ENCODE measurements around the gene EPC2. TPM values are rescaled to one million over a fixed set of nuclear protein-coding genes. Genes with fewer than 3 reads are reported as not detected.
A peak's percentile ranks its signal among the peaks of the same experiment; 100 is the strongest.

The EPC2 gene, protein sequence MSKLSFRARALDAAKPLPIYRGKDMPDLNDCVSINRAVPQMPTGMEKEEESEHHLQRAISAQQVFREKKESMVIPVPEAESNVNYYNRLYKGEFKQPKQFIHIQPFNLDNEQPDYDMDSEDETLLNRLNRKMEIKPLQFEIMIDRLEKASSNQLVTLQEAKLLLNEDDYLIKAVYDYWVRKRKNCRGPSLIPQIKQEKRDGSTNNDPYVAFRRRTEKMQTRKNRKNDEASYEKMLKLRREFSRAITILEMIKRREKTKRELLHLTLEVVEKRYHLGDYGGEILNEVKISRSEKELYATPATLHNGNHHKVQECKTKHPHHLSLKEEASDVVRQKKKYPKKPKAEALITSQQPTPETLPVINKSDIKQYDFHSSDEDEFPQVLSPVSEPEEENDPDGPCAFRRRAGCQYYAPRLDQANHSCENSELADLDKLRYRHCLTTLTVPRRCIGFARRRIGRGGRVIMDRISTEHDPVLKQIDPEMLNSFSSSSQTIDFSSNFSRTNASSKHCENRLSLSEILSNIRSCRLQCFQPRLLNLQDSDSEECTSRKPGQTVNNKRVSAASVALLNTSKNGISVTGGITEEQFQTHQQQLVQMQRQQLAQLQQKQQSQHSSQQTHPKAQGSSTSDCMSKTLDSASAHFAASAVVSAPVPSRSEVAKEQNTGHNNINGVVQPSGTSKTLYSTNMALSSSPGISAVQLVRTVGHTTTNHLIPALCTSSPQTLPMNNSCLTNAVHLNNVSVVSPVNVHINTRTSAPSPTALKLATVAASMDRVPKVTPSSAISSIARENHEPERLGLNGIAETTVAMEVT
- 65.4 and 68.5 TPM in 2 replicates for total RNA-seq (2013; cell fraction: nucleolus; rRNA removed)
- total RNA-seq (2014; rRNA removed) (14.4 and 14.6 TPM in 2 replicates), total RNA-seq (2014; rRNA removed; fragmentation: Illumina TruSeq; extraction: Trizol) (16.5 and 16.7 TPM in 2 replicates), total RNA-seq (2021) (14.8 and 16.1 TPM in 2 replicates), polyA plus RNA-seq (2011; rRNA removed) (14.8 and 17.2 TPM in 2 replicates), polyA plus RNA-seq (2014; fragmentation: Illumina TruSeq; extraction: Trizol) (13.6 and 18.5 TPM in 2 replicates), polyA plus RNA-seq (2014; fragmentation: Nextera tagmentation; extraction: Ambion mirVana) (1 to 10 TPM; 2.0 to 2.6 TPM), polyA plus RNA-seq (2014; rRNA removed) (7.0 and 7.9 TPM in 2 replicates), polyA plus RNA-seq (2016; fragmentation: Nextera tagmentation; extraction: Ambion mirVana) (1 to 10 TPM; 3.0 to 3.5 TPM), polyA minus RNA-seq (2011; rRNA and poly(A)+ RNA removed) (21.8 and 35.7 TPM in 2 replicates), Bru-seq, nascent RNA (percentile 83 among the genes with signal in this experiment), BruChase-seq, experiment 1, labeled RNA remaining after a 6-hour chase (percentile 64 among the genes with signal in this experiment), BruChase-seq, experiment 2, labeled RNA remaining after a 2-hour chase (percentile 72 among the genes with signal in this experiment)
- 7.6 TPM for polyA plus RNA-seq (2011; ENCODE audit: low read depth)
- 7.0 and 8.5 TPM in 2 replicates for polyA plus RNA-seq (2011; cell fraction: cytosol; rRNA removed)
- polyA plus RNA-seq (2011; cell fraction: nucleus; rRNA removed), result 11.1 and 12.5 TPM in 2 replicates
- polyA plus RNA-seq (2012), result 8.2 and 10.7 TPM in 2 replicates
- polyA minus RNA-seq (2011; cell fraction: cytosol; rRNA and poly(A)+ RNA removed), result 7.1 and 7.2 TPM in 2 replicates
- 23.3 and 46.1 TPM in 2 replicates for polyA minus RNA-seq (2011; cell fraction: nucleus; rRNA and poly(A)+ RNA removed)
- long read RNA-seq, experiment 1, result 0 reads
- long read RNA-seq, experiment 2, partial matches to known transcripts, result 6 of 8 reads
- long read RNA-seq, experiment 2, other reads (novel, unspliced or antisense), result 2 of 8 reads

DNA sequence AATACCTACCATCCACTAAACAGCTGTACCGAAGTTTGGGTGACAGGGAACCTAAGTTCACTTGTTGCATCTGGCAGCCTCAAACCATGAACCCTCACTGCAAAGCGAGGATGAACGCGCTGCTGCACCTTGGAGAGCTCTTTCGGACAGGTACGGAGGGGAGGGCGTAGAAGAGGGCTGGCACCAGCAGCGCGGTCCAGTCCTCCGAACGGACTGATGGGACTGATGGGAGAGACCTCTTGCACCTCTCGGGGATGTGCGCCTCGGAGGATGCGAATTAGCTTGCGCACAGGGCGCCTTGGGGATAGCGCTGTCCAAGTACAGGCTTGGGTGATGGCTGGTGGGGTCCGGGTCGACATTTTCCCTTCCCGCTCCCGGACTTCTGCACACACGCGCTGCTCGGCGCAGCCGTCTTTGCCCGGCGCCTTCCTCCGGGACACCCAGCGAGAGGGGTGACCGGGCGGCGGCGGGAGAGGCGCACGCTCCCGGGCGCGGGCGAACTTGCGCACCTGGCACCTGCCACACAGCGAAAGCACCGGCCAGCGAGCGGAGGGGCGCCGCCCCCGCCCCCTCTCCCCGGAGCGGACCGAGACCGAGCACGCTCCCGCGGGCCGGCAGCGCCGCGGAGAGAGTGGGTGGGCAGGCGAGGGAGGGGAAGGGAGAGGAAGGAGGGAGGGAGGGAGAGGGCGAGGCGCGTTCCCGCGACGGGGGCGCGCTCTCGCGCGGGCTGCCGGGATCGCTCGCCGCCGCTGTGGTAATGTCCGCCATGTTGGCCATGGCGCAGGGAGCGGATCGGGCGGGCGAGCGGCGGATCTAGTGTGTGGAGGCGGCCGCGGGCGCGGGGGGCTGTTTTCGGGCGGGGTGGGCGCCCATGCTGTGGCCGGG lies at the start of gene EPC2:
Gene EPC2 (plus strand): TSS at position 754 of the 885 bp plus-strand sequence. CDS start 267 bp downstream, outside the sequence.
- in situ Hi-C loops (cut with MboI), result no loop called here
- ATAC-seq (peak; percentile 76), FAIRE-seq (no peak), DNase-seq (ENCODE audit: low read depth, low spot score) (peak; percentile 56)
- CTCF ChIA-PET, result interaction anchor here (0.6 to 1.5 kb wide), 6 partner anchors 16 to 706 kb away, joined by 3 to 6 read pairs (median 3); no protein-coding TSS in a partner anchor
- Histone ChIP-seq H2AFZ (ENCODE audit: control insufficient read depth, low read depth, low read length) (peak within 1 kb of the TSS; percentile 96), H3K9ac (ENCODE audit: control insufficient read depth, insufficient read depth, low read length) (peak within 1 kb of the TSS; percentile 68), H4K20me1 (ENCODE audit: control insufficient read depth, insufficient read depth) (no peaks in the 10 kb centered on the region), H3K9me3 (replicated peaks; ENCODE audit: control insufficient read depth, insufficient read depth, low read length) (no peaks in the 10 kb centered on the region), H3K27me3 (replicated peaks in 1 of 2; ENCODE audit: control insufficient read depth in 2 of 2, insufficient read depth in 2 of 2, low read length in 1 of 2) (peaks cover 0 to 5% of the 10 kb centered on the region in 2 experiments; a peak in 2 of 4 replicates), H3K4me3 (peak within 1 kb of the TSS; percentile 88), H3K36me3 (ENCODE audit: control insufficient read depth in 2 of 2, insufficient read depth in 2 of 2, low read length in 1 of 2) (no peaks in the 10 kb centered on the region), H3K4me1 (ENCODE audit: control insufficient read depth, insufficient read depth, low read length) (peaks cover 15% of the 10 kb centered on the region), H3K4me2 (ENCODE audit: control insufficient read depth, insufficient read depth) (peak within 1 kb of the TSS; percentile 100), H3K27ac (ENCODE audit: control insufficient read depth, insufficient read depth) (peak within 1 kb of the TSS; percentile 72), H3K79me2 (ENCODE audit: control insufficient read depth, insufficient read depth, low read length) (peaks cover 37% of the 10 kb centered on the region)
- POLR2A ChIA-PET, result interaction anchor here (1.7 kb wide), 1 partner anchor 29 kb away, joined by 3 read pairs; no protein-coding TSS in a partner anchor
- RAD21 ChIA-PET (ENCODE audit: unreplicated experiment), result interaction anchor here (0.7 to 2.0 kb wide), 4 partner anchors 16 to 135 kb away, joined by 3 to 5 read pairs (median 4); no protein-coding TSS in a partner anchor
- BruUV-seq (replicated peaks), result no TSS peak
- WGBS (ENCODE audit: insufficient coverage, insufficient replicate concordance, low lambda C conversion rate, missing lambda C conversion rate), result under 1% methylated on average over 47 of the region's 94 CpGs
- SMC1A ChIA-PET (ENCODE audit: uncharacterized antibody, unreplicated experiment), result interaction anchor here (0.8 to 2.4 kb wide), 9 partner anchors 8 to 135 kb away, joined by 3 to 11 read pairs (median 3); no protein-coding TSS in a partner anchor
- intact Hi-C loops (cut with micrococcal nuclease; ENCODE audit: unreplicated experiment), result loop anchor here (2.0 to 10.0 kb wide), 6 partner anchors 29 to 709 kb away; partner anchors contain the start of genes MBD5 and ORC4
- peak; percentile 80 for TF ChIP-seq DPF2 (IDR thresholded peaks at IDR 0.05)
- TF ChIP-seq, protein P1, sequence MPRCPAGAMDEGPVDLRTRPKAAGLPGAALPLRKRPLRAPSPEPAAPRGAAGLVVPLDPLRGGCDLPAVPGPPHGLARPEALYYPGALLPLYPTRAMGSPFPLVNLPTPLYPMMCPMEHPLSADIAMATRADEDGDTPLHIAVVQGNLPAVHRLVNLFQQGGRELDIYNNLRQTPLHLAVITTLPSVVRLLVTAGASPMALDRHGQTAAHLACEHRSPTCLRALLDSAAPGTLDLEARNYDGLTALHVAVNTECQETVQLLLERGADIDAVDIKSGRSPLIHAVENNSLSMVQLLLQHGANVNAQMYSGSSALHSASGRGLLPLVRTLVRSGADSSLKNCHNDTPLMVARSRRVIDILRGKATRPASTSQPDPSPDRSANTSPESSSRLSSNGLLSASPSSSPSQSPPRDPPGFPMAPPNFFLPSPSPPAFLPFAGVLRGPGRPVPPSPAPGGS (IDR thresholded peaks at IDR 0.05; ENCODE audit: borderline replicate concordance, insufficient read depth, low read depth, low read length, poor library complexity, severe bottlenecking), result peak; percentile 13
- TF ChIP-seq POLR2AphosphoS5 (IDR thresholded peaks at IDR 0.05; ENCODE audit: low read length), result peak; percentile 81
- no peak; the same call in 1 of the 2 replicates for TF ChIP-seq ASH2L (IDR thresholded peaks at IDR 0.05; ENCODE audit: borderline replicate concordance, low read depth)
- TF ChIP-seq SMAD5 (IDR thresholded peaks at IDR 0.05; ENCODE audit: low read depth), result peak; percentile 63; the same call in 1 of the 2 replicates
- no peak for TF ChIP-seq TCF7 (IDR thresholded peaks at IDR 0.05; ENCODE audit: borderline replicate concordance)
- TF ChIP-seq, protein P2, sequence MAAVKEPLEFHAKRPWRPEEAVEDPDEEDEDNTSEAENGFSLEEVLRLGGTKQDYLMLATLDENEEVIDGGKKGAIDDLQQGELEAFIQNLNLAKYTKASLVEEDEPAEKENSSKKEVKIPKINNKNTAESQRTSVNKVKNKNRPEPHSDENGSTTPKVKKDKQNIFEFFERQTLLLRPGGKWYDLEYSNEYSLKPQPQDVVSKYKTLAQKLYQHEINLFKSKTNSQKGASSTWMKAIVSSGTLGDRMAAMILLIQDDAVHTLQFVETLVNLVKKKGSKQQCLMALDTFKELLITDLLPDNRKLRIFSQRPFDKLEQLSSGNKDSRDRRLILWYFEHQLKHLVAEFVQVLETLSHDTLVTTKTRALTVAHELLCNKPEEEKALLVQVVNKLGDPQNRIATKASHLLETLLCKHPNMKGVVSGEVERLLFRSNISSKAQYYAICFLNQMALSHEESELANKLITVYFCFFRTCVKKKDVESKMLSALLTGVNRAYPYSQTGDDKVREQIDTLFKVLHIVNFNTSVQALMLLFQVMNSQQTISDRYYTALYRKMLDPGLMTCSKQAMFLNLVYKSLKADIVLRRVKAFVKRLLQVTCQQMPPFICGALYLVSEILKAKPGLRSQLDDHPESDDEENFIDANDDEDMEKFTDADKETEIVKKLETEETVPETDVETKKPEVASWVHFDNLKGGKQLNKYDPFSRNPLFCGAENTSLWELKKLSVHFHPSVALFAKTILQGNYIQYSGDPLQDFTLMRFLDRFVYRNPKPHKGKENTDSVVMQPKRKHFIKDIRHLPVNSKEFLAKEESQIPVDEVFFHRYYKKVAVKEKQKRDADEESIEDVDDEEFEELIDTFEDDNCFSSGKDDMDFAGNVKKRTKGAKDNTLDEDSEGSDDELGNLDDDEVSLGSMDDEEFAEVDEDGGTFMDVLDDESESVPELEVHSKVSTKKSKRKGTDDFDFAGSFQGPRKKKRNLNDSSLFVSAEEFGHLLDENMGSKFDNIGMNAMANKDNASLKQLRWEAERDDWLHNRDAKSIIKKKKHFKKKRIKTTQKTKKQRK (IDR thresholded peaks at IDR 0.05; ENCODE audit: low read depth, low read length), result no peak
- TF ChIP-seq YBX1 (IDR thresholded peaks at IDR 0.05), result no peak
- no peak for TF ChIP-seq NFIC (IDR thresholded peaks at IDR 0.05; ENCODE audit: low read depth, low read length)
- no peak; the same call in 1 of the 2 replicates for TF ChIP-seq BRCA1 (IDR thresholded peaks at IDR 0.05; ENCODE audit: low read depth, low read length)
